Measurements from ENCODE around the gene NUF2.
"Not testable (repeated sequence)": the region's sequence is repeated elsewhere in the genome, so short reads cannot be mapped to it uniquely, and the experiment has no call there.

Gene NUF2

DNA sequence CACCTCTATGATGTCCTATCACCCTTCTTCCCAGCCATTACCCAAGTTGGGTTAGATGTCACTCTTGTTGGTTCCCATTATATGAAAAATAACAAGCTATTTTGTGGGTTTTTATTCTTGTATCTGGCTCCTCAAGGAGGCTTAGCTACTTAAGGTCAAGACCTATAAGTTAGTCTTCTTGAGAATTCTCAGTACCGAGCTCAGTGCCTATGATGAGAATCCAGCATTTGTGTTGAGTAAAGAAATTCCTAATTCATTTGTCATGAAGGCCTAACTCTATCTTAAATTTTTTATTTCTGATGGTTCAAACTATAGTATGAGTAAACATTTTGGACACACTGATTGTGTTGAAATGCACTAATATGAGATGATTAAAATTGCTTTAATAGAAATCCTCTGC, 15.9 kb downstream of the NUF2 start:
- no peak for DNase-seq

DNA sequence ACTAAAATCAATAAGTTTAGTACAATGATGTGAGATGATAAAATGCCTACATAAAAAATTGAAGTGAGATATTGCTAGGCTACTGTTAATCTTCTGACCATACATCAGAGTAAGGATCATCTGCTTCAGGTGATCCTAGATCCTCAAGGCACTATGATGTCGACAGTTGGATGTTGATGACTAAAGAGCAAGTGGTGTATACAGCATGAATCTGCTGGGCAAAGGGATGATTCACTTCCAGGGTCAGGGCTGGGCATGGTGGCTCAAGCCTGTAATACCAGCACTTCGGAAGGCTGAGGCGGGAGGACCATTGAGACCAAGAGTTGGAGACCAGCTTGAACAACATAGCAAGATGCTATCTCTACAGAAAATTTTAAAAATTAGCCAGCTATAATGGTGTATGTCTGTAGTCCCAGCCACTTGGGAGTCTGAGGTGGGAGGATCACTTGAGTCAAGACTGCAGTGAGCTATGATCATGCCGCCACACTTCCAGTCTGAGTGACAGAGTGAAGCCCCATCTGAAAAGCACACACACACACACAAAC, 24.6 kb downstream of the NUF2 start:
- DNase-seq: no peak

DNA sequence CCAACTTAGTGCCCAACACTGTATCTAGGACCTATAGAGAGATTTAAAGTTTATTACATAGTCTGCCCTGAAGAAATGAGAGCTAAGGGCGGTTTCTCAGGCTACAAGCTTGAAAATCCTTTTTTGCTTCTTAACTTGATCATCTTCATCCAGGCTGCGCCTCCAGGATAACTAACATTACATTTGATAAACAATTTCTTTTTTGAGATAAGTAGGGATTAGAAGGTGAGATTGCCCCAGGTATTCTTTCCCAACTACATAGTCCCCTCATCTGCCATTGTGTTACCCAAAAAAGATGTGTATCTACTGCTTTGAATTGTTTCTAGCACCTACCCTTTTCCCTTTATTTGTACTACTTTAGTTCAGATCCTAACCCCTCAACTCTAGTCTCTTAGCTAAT, 25.4 kb downstream of the NUF2 start:
- DNase-seq: no peak

DNA sequence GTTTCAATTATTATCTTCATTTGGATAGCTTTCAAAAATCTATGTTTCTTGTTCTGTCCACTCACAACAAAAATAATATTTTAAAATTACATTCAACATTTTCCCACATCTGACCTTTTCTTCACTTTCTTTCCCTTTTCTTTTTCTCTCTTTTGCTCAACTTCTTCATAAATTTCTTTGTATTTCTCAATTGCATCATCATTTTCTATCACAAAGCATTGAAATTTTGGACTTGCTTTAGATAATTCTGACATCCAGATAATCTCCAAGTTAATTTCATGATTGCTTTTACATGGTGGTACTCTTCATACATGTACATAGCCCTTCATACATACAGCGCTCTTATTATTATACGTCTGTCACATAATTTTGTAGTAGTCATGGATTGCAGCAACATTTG, 30.2 kb downstream of the NUF2 start:
- no peak for DNase-seq

DNA sequence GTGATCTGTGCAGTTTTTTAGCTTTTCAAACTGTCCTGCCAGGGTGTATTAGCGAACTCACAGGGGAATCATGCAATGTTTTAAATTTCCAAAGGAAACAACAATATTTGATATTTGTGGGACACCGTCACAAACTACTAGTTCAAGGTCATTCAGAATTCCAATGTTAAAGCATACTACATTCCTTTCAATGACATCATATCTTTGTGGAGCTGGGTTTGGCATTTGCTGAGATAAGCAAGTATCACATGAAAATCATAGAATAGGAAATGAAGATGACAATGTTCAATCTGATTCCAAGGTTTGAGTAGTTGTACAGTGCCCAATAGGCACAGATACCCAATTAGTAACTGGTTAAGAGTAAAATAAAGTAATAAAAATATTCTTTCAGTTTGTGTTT, 35.6 kb downstream of the NUF2 start:
- DNase-seq: no peak

DNA sequence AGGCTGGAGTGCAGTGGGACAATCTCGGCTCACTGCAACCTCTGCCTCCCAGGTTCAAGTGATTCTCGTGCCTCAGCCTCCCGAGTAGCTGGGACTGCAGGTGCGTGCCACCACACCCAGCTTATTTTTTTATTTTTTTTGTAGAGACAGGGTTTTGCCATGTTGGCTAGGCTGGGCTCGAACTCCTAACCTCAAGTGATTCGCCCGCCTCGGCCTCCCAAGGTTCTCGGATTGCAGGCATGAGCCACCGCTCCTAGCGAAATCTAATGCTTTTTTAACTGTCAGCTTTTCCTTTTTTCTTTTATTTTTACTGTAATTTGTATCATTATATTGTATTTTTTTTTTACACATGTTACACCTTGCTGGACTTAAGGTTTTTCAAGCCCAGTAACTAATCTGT, 36.4 kb downstream of the NUF2 start:
- not testable (repeated sequence) for DNase-seq

DNA sequence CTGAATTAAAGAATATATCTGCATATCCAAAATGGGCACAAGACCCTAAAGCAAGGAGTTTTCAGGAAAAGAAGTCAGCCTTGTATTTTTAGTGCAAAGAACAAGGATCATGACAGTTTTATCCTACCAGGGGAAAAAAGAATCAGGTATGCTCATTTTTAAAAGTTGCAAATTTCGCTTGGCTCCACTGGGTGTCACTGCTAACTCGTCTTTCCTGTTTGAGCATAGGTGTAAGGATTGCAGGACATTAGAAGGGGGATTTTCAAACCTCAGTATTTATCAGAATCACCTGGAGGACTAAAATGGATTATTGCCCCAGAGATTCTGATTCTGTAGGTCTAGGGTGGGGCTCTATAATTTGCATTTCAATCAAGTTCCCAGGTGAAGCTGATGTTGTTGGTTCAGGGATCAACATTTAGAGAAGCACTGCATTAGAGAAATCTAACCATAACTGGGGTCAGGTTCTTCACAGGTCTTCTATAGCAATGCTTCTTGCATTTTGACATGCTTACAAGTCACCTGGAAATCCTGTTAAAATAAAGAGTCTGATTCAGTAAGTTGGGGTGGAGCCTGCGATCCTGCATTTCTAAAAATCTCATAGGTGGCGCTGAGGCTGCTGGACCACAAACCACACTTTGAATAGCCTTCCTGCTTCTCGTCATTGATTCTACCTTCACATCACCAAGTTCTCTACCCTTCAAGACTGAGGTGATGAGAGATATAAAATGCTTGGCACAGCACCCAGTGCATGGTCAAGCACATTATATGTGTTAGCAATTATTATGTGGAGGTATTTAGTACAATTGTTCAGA, 39.6 kb downstream of the NUF2 start:
- no peak for DNase-seq

DNA sequence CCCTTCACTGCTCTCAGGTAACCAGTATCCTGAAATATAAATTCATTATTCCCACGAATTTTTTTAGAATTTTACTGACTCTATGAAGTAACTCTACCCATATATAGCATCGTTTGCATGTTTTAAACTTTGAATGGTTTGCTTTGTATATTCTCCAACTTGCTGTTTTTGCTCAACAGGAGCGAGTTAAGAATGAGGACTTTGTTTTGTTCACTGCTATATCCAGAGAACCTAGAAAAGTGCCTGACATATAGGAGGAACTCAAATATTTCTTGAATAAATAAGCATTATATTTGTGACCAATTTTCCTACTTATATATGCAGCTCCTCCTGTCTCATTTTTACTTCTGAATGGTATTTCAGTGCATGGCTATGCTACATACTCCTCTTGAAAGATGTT, 43.4 kb downstream of the NUF2 start:
- DNase-seq: no peak

DNA sequence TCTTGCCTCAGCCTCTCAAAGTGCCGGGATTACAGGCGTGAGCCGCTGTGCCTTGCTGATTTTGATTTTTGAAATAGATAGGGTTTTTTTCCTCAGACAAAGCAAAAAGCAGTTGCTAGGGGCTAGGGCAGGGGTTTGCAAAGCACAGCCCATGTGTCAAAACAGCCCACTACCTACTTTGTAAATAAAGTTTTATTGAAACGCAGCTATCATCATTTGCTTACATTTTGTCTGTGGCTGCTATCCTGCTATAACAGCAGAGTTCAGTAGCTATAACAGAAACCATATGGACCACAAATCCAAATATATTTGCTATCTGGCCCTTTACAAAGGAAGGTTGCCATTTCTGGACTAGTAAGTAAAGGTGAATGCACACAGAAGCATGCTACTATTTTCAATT, 44.8 kb downstream of the NUF2 start:
- no peak for DNase-seq

DNA sequence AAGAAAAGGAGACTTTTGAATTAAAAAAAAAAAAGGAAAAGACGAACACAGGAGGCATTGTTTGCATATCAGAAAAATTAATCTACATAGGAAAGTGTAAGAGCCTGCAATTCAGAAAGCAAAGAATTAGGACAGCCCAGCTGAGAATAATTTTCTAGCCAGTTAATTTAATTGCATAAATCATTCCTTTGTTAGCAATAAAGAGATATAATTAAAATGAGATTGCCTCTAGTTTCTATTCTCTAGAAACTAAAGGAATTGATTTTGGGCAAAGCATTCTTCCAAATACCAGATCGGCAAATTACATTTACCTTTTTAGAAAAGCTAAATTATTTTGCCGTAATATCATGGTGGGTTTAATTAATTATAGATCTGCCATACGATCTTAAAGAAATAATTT, 46.0 kb downstream of the NUF2 start:
- no peak for DNase-seq

DNA sequence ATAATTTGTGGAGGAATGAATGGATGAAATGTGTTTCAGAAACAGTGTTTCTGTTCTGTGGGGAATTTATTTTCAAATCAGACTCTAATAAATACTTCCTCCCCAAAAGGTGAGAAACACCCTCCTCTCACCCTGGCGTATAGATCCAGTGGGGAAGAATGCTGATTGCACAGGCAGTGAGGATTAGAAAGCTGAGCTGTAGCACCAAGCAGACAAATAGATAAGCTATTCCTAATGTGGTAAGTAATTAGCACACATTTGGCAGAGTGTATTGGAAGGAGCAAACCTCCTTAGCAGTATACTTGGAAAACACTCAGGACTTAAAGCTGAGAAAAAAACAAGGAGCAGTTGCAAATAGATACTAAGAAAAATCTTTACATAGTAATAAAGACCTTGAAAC, 50.8 kb downstream of the NUF2 start:
- no peak for DNase-seq

DNA sequence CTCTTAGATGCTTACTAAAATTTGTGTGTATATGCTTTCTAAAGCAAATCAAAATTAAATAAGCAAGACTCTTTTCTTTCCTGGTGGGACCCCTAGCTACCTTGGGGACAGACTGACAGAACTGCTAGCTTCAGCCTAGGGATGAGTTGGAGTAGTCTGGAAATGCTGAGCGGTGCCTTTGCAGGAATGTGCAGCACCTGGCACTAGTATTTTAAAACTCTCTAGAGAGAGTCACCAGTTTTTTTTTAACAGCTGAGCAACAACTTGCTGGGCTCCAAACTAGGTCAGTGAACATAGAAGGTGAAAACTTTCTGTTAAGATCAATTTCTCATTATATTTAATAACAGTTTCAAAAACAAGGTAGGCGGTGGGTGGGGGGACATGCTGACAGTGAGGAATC, 56.8 kb downstream of the NUF2 start:
- no peak for DNase-seq

DNA sequence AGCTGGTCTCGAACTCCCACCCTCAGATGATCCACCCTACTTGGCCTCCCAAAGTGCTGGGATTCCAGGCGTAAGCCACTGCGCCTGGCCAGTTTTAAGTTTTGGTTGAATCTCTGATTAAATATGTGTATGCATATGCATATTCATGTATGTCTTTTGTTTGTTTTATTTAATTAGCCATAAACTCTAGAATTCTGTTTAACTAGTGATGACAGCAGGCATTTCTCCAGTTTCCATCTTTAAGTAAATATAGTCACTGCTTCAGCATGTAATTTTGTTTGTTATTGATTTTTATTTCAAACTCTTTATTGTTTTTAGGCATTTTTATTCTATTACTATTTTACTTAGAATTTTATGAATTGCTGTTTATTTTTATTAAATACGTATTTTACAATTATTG, 58.0 kb downstream of the NUF2 start:
- no peak for DNase-seq

DNA sequence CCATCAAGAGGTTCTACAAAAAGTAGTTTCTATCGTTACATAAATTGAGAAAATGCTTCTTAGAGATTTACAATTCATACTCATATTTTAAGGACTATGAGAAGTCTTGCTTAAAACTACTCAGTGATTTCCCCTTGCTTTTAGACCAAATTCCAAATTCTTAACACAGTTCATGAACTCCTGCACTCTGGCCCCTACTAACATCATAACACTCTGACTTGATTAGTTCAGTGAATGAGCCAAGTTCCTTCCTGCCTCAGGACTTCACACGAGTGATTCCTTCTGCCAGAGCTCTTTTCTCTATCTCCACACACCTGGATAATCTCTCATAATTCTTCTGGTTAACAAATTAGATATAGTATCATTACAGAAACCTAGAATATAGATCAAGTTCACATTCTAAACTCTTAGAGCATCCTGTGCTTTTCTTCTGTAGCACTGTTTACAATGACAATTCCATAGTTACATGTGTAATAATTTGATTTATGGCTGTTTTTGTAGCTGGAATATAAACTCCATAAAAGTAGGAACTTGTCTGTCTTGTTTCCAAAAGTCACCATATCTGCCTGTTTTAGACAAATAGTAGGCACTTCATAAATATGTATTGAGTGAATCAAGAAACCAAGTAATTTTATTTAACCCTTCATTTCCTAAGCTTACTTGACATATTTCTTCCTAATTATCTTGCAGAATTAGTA, 59.9 kb downstream of the NUF2 start:
- no peak for DNase-seq

DNA sequence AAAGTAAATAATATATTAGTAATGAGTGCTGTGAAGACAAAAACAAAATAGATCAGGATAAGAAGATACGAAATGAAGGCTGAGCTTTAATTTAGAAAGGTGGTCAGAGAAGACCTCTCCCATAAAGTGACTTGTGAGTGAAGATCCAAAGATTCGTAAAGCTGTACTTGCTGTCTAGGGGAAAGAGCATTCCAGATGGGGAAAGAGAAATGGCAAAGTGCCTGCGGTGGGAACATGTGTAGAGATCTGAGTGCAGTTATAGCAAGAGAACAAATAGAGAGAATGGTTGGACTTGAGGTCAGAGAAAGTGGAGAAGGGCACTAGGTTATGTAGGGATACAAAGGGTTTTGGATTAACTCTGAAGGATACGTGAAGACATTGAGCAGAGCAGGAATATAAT, 60.6 kb downstream of the NUF2 start:
- DNase-seq: no peak

DNA sequence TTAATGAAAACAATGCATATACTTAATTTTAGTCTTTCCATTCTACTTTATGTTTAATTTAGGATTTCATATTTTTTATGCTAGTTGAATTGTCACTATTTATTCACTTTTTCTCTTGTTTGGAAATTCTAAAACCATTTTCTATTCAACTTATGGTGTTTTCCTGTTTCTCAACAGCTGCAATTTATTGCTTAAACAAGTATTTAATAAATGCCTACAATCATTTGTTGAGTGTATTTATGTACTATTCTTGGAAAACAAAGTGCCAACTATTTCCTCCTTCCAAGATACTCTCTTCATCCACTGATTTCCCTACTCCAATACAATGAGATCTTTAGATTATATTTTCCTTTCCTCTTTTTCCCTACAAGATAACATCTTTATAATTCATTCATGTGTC, 65.4 kb downstream of the NUF2 start:
- DNase-seq: no peak

DNA sequence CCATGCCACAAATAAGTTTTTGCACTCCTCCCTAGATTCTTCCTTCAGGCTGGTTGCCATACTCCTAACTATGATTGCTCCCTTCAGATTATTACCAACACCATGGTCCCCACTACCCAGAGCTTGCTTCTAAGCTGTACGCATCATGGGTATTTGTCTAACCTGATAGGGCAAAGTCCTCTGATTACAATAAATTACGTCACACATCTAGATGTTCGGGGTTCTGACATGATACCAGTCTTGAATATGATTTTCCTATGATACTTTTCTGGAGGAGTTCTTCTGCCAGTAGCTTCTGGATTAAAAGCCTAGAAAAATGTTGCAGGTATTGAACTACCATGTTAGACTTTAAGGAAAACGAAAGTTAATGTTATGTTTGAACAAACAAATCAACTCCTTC, 67.2 kb downstream of the NUF2 start:
- no peak for DNase-seq

DNA sequence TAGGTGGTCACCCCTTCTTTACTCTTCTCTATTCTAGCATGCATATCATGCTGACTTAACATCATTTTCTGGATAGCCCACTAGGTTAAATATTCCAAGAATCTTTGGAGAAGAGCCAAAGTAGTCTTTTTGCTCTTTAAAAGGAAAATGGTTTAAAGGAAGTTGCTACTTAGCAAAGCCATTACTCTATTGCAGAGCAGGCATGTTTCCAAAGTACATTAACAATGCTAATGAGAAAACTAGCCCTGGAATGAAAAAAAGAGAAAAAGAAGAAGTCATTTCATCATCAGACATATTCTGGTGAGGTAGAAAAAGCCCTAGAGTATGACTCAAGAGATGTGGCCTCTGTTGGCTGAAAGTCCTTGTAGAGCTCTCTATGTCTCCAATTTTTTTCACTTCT, 74.0 kb downstream of the NUF2 start:
- DNase-seq: no peak

DNA sequence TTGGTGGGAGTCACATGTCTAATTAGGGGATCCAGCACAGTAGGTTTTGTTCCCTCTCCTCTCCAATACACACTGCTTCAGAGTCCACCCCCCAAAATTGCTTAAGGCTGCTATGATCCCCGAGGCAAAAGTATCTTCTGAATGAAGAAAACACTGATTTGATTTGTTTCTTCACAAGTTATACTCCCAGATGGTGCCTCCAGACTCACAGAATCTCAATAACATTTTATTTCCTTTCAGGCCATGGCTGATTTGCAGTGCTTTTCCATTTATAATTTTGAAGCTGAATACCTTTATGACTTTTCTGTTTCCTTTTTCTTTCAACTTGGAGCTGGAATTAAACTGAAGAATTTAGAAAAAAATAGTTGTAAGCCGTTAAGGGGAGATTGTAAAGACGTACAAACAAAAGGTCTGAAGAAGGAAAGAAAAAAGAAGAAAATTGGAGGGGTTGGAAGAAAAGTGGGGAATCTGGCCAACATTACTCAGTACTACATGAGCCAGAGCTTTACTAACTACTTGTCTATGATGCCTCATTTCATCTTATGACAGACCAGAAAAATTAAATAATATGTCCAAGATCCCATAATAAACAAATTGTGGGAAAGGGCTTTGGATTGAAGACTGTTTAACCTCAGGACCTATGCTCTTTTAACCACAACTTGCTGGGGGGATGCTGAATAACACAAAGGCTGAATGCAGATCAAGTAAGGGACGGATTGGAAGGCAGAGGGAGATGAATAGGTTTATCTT, 75.9 kb downstream of the NUF2 start:
- DNase-seq: no peak

DNA sequence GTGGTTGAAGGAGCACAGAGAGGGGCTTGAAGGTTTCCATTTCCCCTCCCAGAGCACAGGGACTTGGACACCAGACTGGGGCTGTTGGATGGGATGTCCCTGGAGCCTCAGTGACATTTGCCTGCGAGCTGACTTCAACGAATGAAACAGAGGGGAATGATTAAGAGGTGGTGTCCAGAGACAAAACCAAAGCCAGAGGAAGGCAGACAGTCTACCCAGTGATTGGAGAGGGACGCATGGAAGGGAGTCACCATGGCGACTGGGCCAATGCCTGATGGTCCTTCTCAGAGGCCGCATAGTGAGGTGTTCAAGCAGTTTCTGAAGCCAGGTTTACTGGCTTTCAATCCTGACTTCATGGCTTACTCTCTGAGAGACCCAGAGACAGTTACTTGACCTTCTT, 77.2 kb downstream of the NUF2 start:
- no peak for DNase-seq

DNA sequence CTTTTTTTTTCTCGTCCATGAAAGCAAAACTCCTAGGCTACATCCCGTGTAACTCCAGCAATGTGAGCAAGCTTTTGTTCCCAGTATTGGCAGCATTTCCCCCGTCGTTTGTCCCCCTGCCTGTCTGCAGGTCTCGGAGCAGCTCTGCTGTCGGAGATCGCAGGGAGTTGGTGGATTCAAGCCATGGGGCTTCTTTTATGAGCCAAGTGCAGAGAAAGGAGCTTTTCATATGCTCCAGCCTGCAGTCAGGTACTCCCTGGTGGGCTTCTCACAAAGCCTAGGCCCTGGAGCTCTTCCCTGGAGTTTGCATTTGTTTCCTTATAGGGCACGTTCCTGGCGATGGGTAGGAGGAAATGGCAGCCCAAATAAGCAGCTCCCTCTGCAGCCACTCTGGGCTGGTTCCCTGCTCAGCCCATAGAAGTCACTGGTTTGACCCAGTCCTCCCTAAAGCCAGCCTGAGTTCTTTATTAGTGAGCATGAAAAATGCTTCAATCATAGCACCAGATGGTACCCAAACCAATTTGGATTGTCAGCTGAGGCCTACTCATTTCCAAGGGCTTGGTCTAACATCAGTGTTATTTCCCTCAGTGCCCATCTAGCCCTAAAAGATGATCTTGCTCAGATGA, 78.3 kb downstream of the NUF2 start:
- no peak for DNase-seq

DNA sequence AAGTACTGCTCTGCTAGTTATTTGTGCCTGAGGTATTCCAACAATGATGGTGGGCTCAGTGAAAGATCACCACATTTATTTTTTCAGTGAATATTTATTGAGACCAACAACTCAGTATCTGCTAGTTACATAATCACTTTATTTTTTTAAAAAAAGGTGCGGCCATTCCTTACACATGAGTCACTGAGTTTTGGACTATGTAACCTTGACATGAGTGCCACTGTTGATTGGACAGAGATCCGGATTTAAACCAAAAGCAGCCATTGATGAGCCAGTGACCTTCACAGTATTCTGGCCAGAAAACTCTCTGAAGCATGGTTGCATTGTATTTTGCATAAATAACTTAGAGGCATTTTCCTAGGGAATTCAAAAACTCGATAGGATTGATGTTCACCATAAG, 79.5 kb downstream of the NUF2 start:
- DNase-seq: no peak
